Renal cortex interstitium (tissue), 11 donors: ENCODE results near the gene SLC17A2. TPM values are rescaled to one million over a fixed set of nuclear protein-coding genes. Genes with fewer than 3 reads are reported as not detected.

Source experiments
- DNase-seq, 11 donors: peaks; one replicate each; pipeline ENCODE4 v3.0.0-alpha.2; 2013; ENCODE audit warnings: low read depth in 9 of 11, low spot score in 4 of 11; ENCODE audit errors: extremely low read depth in 1 of 11
- polyA plus RNA-seq, 3 donors: library from polyadenylated mRNA; unstranded; fragments of 120-200 nt; gene quantifications; one replicate each; pipeline ENCODE4 v1.2.1, GENCODE V29; 2013; ENCODE audit not compliant: insufficient read length in 3 of 3

The SLC17A2 gene
- polyA plus RNA-seq, 3 donors = 0.42 to 1.6 (median 0.58) TPM

DNA sequence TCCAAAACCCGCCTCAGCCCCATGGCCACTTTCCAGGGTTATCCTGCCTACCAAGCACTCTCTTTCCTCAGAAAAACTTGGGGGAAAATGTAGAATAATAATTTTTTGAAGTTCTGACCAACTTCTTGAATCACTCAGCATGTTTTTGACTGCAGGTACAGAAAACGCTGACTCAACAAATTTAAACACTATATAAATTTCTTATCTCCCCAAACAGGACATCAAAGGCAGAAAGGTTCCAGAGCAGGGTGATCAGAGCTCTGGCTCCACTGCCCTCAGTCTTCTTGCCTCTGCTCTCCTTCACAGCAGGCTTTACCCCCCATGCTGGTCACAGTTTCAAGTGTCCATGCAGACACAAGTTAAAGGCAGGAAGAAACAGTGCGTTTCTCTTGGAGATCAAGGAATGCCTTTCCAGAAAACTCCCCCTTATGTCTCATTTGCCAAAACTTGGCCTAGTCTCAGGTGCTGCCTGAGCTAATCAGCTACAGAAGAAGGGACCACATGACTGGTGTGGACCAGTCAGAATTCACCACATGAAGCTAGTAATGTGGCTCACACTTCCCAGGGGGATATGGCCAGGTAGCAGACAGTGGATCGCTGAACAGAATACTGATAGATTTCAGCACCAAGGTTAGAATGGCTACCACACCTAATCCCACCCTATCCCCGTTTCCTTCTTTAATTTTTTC, 32.1 kb downstream of the SLC17A2 start:
- DNase-seq = no peak

DNA sequence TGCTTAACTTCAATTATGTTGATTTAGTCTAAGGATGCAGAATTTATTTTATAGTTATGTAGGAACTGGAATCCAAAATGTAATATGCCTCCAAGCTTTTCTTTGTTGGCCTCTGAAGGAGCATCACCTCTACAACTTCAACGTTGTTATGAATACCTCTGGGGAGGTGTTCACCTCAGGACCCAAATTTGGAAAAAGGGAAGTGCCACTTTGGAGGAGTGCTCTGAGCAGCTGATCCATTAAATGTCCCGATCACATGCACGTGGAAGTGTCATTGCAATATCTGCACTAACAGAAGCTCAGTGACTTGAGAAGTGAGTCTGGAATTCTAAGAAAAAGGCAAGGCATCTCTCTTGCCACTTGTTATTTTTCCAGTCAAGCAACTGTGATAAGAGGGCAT, 34.2 kb downstream of the SLC17A2 start:
- no peak for DNase-seq

DNA sequence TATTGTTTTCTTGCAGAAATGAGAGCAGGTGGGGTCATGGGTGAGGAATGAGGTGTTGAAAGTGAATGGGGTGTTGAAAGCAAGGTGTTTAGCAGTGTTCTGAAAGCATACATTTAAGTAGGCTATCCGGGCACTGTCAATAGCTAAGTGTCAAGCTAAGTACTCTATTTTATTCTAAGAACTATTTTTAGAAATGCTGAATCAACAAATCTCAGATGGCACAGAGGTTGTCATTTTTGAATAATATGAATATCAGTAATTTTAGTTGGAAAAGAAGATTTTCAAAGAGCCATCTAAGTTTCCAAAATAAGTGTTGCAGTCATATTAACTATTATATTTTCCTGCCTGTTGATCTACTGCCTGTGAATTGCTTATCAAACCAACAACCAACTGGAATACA, 34.7 kb downstream of the SLC17A2 start:
- no peak for DNase-seq

DNA sequence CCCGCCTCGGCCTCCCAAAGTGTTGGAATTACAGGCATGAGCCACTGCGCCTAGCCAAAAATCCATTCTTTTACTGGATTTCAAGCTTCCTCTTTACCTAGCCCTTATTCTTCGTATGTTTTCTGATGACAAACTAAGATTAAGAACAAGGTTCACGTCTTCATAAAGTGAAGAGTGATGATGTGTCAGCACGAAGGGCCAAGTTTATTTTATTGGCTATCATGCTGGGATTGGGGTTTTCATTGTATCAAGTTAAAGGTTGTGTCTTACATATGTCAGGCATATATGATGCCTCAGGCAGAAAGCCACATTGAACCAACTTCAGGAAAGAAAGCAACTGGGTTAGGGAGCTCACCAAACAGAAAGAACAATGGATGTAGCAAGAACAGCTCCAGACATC, 36.7 kb downstream of the SLC17A2 start:
- DNase-seq = no peak

DNA sequence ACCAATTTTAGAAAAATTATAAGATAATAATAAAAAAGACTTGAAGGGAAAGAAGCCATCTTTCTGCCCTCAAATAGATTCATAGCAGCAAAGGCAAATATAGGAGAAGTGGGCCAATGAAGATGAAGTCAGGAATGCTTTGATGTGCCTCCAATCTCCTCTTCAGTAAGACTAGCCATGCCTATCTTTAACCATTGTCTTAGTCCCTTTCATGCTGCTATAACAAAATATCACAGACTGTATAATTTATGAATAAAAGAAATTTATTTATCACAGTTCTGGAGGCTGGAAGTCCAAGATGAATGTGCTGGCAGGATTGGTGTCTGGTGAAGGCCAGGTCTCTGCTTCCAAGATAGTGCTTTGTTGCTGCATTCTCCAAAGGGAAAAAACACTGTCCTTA, 37.6 kb downstream of the SLC17A2 start:
- DNase-seq = no peak

DNA sequence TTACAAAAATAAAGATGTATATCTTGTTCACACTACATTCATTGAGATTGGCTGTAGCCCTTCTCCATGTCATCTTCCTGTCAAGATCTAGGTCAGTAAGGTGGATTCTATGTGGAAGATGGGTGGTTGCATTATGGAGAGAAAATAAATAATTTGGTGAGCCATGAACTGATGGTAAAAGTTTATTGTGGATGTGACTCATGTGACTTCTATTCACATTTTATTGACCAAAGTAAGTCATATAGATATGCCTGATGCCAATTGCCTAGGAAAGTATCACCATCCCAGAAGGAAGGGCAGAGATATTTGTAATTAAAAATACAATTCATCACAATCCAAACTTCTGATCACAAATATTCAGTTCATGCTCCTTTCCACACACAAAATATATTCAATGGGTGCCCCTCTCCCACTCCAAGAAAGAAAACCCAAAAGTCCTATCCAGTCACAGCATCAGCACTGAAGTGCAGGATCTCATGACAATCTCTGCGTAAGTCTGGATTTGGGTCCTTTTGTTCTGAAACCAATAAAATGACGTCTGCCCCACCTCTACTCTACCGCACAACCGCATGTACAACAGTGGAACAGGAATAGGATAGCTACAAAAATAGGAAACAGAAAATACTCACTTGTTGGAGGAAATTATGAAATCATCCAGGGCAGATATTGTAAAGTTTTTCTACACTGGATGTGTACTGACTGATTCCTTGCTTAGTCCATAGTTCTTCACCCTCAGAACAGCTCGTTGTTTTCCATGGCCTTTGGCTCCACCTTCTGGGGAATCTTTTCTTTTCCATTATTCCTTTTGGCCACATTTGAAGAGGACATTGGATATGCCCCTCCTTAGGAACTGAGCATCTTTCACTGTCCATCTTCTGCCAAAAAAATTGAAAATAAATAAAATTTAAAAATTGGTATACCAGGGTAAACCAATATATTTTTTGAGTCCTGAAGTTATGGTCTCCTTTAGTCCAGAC, 40.3 kb downstream of the SLC17A2 start:
- DNase-seq = peak in 10 of 11 donors; percentile 24 to 67 (median 36)

DNA sequence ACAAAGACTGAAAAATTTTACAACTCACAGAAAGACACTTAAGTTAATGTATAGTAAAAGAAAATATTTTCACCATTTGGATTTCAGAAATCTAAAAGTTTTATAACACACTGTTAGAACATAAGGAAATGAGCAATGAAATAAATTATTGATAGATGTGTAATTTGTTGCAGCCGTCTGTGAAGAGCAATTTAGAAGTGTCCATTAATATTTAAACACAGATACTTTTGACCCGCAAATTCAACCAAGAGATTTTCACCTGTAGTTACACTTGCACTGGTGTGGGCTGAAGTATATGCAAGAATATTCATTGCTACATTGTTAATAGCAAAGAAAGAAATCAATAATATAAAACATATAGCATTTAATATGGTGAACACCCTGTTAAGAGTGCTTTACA, 41.9 kb downstream of the SLC17A2 start:
- DNase-seq = no peak

DNA sequence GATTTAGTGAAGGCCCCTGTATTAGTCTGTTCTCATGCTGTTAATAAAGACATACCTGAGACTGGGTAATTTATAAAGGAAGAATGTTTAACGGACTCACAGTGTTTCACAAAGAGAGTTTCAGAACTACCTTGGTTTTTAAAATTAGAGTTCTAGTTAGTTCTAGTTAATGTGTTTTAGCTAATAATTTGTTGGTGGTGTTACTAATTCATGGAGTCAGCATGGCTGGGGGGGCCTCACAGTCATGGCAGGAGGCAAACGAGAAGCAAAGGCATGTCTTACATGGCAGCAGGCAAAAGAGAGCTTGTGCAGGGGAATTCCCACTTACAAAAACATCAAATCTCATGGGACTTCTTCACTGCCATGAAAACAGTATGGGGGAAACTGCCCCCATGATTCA, 44.4 kb downstream of the SLC17A2 start:
- no peak for DNase-seq

DNA sequence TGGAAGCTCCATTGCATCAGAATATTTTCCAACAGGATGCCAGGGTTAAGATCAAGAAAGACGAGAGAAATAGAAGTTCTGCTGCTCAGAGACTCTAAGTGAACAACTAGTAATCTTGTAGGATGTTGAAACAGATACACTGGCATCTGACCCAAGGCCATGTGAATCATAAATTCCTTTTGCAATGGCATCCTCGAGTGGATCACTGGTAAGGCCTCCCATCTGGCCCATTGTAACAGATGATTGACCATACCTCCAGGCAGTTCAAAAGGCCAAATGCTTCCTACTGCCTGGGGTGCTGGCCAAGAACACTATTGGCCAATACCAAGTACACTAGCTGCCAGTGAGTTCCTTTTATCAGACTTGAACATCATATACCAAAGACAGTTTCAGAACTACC, 46.5 kb downstream of the SLC17A2 start:
- DNase-seq = no peak

DNA sequence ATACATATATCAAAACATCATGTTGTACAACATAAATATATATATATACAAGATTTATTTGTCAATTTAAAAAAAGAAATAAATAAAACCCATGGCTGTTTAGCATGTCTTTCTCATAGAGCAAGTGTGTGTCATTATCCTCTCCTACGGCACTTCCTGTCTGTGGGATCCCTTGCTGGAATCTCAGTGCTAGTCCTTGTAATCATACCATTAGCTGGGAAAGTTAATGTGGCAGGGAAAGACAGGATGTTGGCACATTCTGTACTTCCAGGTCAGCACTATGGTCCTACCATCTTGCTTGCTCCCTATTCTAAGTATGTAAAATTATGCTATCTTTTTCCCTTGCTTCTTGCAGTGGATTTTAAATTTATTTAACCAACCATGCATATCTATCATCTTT, 47.0 kb downstream of the SLC17A2 start:
- no peak for DNase-seq

DNA sequence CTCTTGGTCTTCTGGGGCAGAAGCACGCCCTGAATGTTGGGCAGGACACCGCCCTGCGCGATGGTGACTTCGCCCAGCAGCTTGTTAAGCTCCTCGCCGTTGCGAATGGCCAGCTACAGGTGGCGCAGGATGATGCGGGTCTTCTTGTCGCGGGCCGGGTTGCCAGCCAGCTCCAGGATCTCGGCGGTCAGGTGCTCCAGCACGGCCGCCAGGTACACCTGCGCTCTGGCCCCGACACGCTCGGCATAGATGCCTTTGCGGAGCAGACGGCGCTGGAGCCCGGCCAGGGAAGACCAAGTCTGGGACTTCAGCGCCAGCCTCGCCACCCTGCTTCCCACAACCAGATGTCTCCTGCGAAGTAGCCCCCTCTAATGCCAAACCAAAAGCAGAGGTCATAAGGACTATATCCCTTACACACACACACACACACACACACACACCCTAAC, 48.4 kb downstream of the SLC17A2 start:
- no peak for DNase-seq

DNA sequence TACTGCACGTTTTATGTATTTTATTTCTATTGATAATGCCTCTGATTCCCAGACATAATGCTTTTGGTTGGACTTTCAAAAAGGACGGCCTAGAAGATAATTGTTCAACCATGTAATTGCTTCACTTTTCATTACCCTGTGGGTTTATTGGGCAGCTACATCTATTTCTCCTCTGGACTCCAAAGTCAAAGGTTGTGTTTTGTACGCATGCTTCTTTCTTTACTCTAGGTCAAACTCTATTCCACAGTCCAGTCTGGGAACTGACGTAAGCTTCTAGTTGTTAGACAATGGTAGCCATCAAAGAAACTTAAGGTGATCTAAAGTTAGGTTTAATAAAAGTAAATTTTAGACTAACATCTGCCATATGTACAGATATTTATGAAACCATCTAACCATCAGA, 49.9 kb downstream of the SLC17A2 start:
- no peak for DNase-seq

DNA sequence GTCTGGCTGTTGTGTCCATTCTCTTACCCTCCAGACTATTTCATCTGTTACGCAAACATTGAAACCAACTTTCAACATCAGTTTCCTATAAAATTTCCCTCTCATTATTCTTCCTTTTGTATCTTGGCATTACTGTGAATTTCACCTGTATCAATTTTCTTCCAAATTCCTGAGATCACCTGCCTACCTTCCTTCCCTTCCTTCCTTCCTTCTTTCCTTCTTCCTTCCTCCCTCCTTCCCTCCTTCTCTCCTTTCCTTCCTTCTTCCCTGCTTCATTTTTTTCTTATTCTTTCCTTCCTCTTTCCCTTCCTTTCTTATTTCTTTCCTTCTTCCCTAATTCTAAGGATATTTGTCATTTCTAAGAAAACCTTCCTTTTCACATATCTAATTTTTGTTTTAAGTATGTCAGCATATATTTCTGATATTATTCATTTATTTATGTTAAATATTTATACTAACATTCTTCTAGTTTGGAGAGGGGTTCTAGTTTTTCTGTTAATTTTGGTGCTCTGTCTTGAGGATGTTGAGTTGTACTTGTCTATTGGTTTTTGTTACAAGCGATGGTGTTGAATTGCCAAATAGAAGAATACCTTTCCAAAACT, 51.7 kb downstream of the SLC17A2 start:
- DNase-seq = no peak

DNA sequence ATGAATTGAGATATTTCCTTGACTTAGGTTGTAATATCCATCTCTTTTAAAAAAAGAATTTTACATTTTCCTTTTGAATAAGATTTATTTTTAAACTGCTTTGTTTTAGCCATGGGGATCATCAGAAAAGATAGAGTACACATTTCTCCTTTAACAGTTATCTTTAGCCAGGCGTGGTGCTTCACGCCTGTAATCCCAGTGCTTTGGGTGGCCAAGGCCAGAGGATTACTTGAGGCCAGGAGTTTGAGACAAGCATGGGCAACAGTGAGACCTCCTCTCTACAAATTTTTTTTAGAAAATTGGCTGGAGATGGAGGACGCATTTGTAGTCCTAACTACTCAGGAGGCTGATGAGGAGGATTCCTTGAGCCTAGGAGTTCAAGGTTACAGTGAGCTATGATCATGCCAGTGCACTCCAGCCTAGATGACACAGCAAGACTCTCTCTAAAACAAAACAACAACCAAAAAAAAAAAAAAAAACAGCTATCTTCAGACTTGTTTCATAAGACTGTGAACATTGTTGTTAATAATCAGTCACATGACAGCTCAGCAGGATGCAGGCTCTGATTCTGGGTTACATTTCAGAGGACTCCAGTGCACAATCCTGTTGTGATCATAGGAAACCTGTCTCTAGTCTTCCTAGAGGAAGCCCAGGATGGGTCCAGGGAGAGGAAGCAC, 54.4 kb downstream of the SLC17A2 start:
- DNase-seq = no peak

DNA sequence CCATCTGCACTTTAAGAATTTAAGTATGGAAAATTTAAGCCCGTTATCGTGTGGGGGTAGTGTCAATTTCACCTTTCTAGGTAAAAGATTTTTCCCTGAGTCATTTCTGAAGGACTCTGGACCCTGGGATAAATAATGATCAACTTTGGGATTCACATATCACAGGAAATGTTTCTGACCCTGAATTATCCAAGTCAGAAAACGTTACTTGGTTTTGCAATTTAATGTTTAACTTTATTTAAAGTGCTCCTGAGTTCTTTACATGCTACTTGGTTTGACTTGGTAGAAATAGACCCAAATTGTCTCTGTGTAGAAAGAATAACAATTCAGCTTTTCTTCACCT, 55.0 kb downstream of the SLC17A2 start:
- no peak for DNase-seq

DNA sequence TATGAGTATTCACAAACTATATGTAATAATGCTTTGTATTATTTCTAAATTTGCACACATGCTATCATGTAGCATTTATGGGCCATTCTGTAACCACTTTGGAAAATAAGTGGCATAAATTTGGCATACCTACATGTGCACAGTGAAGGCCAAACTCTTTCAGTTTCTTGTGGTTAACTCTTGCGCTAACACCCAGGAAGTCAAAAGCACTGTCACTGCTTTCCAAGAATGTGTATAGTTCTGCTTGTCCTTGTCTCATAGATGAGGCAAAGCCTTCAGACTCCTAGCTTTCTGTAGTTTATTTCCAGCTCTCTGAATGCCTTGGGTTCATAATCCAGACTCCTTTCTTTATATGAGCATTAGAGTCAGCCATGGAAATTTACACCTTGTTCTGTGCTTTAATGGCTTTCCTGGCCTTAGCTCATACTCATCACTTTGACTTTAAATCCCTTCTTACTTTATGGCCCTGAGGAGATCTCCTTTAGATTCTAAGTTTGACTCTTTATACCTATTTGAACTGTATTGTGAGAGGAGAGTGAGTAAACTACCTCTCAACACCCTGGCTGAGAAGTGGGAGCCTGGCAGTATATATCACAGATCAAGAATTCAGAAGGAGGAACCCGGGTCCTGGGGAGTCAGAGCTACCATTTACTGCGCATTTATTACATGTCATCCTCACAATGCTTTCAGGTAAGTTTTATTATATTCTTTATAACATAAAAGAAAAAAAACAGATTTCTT, 55.5 kb downstream of the SLC17A2 start:
- no peak for DNase-seq

DNA sequence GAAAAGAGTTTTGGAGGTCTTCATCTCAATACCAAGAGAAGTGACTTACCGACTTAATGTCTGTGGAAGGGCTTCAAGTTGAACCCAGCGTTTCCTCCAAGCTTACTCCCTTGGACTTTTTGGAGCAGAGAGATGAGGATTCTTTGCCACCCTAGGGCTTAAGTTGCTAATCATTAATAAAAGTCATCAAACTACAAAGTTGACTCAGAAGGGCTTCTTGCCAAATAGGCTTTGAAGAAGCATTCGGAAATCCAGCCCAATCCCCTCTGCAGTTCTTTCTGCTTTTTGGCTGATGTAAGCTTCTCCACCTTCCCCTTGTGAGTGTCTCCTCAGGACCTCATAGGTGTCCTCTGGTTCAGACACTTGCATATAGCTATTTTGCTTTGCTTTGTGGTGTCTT, 56.4 kb downstream of the SLC17A2 start, which contains the start of gene SLC17A3:
TSS of gene SLC17A3 (minus strand) at position 126 of the 400 bp plus-strand sequence. CDS start 5,856 bp downstream, outside the sequence.
- no peak for DNase-seq

DNA sequence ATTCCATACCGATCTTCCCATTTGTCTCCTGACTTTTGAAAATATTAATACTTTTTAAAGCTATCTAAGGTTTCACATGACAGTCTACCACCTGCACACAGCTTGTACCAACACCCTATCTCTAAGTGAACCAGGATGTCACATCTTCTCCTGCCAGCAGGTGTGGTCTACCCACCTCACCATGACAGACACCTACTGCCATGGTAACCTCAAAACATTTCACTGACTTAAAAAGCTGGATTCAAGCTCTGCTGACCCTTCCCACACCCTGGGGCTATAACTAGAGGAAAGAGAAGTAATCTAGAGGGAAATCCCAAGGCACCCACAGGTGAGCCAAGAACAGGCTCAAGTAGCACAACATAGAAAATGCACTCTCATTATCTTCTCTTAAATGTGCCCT, 57.7 kb downstream of the SLC17A2 start:
- no peak for DNase-seq

DNA sequence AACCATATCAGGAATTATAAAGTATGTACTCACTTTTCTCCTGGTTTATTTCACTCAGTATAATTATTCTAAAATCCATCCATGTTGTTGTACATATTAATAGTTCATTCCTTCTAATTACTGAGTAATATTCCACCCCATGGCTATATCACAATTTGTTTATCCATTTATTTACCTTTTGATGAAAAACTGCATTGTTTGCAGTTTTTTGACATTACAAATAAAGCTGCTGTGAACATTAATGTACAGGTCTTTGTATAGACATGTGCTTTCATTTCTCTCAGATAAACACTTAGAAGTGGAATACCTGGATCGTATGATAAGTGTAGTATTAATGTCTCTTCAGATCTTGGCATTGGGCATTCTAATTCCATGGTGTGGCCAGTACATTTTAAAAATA, 60.7 kb downstream of the SLC17A2 start:
- DNase-seq = no peak
